ENCODE measurements around the gene TTC5. TPM values are rescaled to one million over a fixed set of nuclear protein-coding genes. Genes with fewer than 3 reads are reported as not detected.

TTC5 gene
- polyA plus RNA-seq, 3 donors = 6.2 to 18.4 (median 17.3) TPM

DNA sequence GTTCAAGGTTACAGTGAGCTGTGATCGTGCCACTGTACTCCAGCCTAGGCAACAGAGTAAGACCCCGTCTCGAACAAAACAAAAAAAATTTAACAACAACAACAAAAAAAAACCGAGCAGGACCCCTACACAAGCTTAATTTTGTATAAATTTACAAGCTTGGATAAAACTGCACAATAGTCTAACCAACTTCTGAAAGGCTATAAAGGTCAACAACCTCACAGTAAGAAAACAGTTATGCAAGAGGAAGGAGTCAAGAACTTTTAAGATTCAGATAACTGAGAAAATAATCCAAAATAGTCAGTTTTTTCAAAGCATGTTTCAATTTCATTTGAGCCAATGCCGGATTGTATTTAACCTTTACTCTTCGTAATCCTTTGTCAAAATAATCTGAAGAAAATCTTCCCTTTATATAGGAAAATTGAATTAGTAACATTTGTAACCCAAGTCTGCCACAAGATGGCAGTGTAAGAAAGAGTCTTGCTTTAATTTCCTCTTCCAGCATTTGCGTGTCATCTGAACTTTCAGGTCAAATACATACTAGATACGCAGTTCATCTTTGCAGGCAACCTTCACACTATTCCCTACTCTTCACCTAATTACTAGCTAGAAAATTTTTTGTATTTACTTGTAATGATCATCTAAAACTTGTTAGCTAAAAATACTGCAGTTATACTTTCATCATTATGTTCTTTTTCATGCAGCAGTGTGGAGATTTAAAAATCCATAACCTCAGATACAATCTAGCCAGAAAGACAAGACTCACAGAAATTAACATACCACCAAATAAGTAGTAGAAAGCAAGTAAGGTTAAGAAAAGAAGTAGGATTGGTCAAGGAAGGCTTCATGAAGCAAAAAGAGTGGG, 21.5 kb upstream of the TTC5 start:
- no peak overlapping the region for H3K27ac ChIP-seq (ENCODE audit: low read depth in 1 of 2, low read length in 2 of 2)
- peaks cover 0 to under 1% of the 10 kb centered on the region in 2 donors for H3K4me1 ChIP-seq (ENCODE audit: control insufficient read depth in 1 of 2, insufficient read depth in 2 of 2, low read length in 2 of 2)
- Mint-ChIP-seq H3K36me3 (peaks cover 16 to 26% of the 10 kb centered on the region in 2 donors), H3K4me3 (no peak overlapping the region), H3K9me3 (no peaks in the 10 kb centered on the region), H3K4me1 (peaks cover 15% of the 10 kb centered on the region), H3K27ac (peak overlapping the region in 1 of 7 donors; percentile 13), H3K27me3 (ENCODE audit: low read depth in 3 of 3) (no peaks in the 10 kb centered on the region)
- H3K4me3 ChIP-seq (replicated peaks in 1 of 3; ENCODE audit: low read depth in 2 of 3, low read length in 3 of 3) = no peak overlapping the region
- DNase-seq = peak; percentile 50 to 79 (median 61)
- no peaks in the 10 kb centered on the region for H3K27me3 ChIP-seq (ENCODE audit: control insufficient read depth in 2 of 2, insufficient read depth in 2 of 2, low read length in 2 of 2)
- H3K9me3 ChIP-seq (replicated peaks in 1 of 2; ENCODE audit: control insufficient read depth in 1 of 2, insufficient read depth in 1 of 2, low read length in 2 of 2) = no peaks in the 10 kb centered on the region
- intact Hi-C loops (cut with micrococcal nuclease) = loop anchor here (2.0 to 5.0 kb wide), 3 partner anchors 282 to 360 kb away; partner anchors contain the start of gene ANG (in 1 of the 2)
- H3K4me2 ChIP-seq (replicated peaks; ENCODE audit: extremely low read depth, low read length, poor library complexity, severe bottlenecking) = peak overlapping the region; percentile 10
- peaks cover 23% of the 10 kb centered on the region for H3K79me2 ChIP-seq (ENCODE audit: insufficient read depth, low read length)
- no peak overlapping the region for H2AFZ ChIP-seq (ENCODE audit: insufficient read depth, low read depth, low read length, poor library complexity, severe bottlenecking)
- TF ChIP-seq, protein P1, sequence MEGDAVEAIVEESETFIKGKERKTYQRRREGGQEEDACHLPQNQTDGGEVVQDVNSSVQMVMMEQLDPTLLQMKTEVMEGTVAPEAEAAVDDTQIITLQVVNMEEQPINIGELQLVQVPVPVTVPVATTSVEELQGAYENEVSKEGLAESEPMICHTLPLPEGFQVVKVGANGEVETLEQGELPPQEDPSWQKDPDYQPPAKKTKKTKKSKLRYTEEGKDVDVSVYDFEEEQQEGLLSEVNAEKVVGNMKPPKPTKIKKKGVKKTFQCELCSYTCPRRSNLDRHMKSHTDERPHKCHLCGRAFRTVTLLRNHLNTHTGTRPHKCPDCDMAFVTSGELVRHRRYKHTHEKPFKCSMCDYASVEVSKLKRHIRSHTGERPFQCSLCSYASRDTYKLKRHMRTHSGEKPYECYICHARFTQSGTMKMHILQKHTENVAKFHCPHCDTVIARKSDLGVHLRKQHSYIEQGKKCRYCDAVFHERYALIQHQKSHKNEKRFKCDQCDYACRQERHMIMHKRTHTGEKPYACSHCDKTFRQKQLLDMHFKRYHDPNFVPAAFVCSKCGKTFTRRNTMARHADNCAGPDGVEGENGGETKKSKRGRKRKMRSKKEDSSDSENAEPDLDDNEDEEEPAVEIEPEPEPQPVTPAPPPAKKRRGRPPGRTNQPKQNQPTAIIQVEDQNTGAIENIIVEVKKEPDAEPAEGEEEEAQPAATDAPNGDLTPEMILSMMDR (IDR thresholded peaks at IDR 0.05) = peak; percentile 81
- H3K36me3 ChIP-seq (replicated peaks in 1 of 2; ENCODE audit: control insufficient read depth in 1 of 2, insufficient read depth in 2 of 2, low read length in 2 of 2) = peaks cover 14 to 39% of the 10 kb centered on the region in 2 donors
- H4K20me1 ChIP-seq (ENCODE audit: insufficient read depth, low read length) = no peaks in the 10 kb centered on the region
- H3K9ac ChIP-seq (ENCODE audit: insufficient read depth, low read length, poor library complexity, severe bottlenecking) = no peak overlapping the region
- WGBS (ENCODE audit: insufficient coverage) = no CpG with 5 or more reads among the region's 8 CpGs

DNA sequence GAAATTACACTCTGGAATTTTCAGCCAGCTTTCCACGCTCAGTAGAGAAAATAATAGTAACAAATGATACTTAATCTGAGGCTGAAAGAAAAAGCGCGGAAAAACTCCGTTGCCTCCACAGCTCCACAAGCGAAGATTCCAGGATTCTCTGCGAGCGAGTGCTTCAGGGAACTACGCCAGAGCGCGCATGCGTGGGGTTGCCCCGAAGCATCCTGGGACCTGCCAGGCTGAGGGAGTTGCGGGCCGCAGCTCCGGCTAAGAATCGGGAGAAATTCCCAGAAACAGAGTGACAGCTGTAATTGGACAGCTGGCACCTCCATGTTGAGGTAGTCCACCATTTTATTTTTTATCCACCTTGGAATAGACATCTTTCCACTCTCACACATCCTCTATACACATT, 12.0 kb upstream of the TTC5 start:
- Mint-ChIP-seq H3K4me3 (no peak overlapping the region), H3K27ac (peak overlapping the region in 1 of 7 donors; percentile 62), H3K27me3 (ENCODE audit: low read depth in 3 of 3) (no peaks in the 10 kb centered on the region), H3K36me3 (peaks cover 41 to 77% of the 10 kb centered on the region in 2 donors), H3K4me1 (no peaks in the 10 kb centered on the region), H3K9me3 (no peaks in the 10 kb centered on the region)
- H2AFZ ChIP-seq (ENCODE audit: insufficient read depth, low read depth, low read length, poor library complexity, severe bottlenecking) = no peak overlapping the region
- no peaks in the 10 kb centered on the region for H3K79me2 ChIP-seq (ENCODE audit: insufficient read depth, low read length)
- H3K9me3 ChIP-seq (replicated peaks in 1 of 2; ENCODE audit: control insufficient read depth in 1 of 2, insufficient read depth in 1 of 2, low read length in 2 of 2) = no peaks in the 10 kb centered on the region
- no peak overlapping the region for H3K4me3 ChIP-seq (replicated peaks in 1 of 3; ENCODE audit: low read depth in 2 of 3, low read length in 3 of 3)
- peaks cover 43 to 55% of the 10 kb centered on the region in 2 donors for H3K36me3 ChIP-seq (replicated peaks in 1 of 2; ENCODE audit: control insufficient read depth in 1 of 2, insufficient read depth in 2 of 2, low read length in 2 of 2)
- no peaks in the 10 kb centered on the region for H4K20me1 ChIP-seq (ENCODE audit: insufficient read depth, low read length)
- no peak for DNase-seq
- no peak overlapping the region for H3K27ac ChIP-seq (ENCODE audit: low read depth in 1 of 2, low read length in 2 of 2)
- no peaks in the 10 kb centered on the region for H3K4me1 ChIP-seq (ENCODE audit: control insufficient read depth in 1 of 2, insufficient read depth in 2 of 2, low read length in 2 of 2)
- H3K4me2 ChIP-seq (replicated peaks; ENCODE audit: extremely low read depth, low read length, poor library complexity, severe bottlenecking) = no peak overlapping the region
- TF ChIP-seq, protein P1 (IDR thresholded peaks at IDR 0.05) = no peak
- no peaks in the 10 kb centered on the region for H3K27me3 ChIP-seq (ENCODE audit: control insufficient read depth in 2 of 2, insufficient read depth in 2 of 2, low read length in 2 of 2)
- WGBS (ENCODE audit: insufficient coverage) = 99% methylated on average over 15 of the region's 16 CpGs
- intact Hi-C loops (cut with micrococcal nuclease) = no loop called here
- no peak overlapping the region for H3K9ac ChIP-seq (ENCODE audit: insufficient read depth, low read length, poor library complexity, severe bottlenecking)
